CD4-positive, alpha-beta T cell treated with Interferon gamma for 1 hour (primary cell): Measurements from ENCODE around the gene GTPBP3.

Experiments
- DNase-seq: peaks from one replicate; pipeline ENCODE4 v3.0.0-alpha.2; 2020

GTPBP3 gene

GRCh38 chr19:17327654-17328516 is 9.5 kb upstream of the GTPBP3 start:
- peak; percentile 60 for DNase-seq

DNA sequence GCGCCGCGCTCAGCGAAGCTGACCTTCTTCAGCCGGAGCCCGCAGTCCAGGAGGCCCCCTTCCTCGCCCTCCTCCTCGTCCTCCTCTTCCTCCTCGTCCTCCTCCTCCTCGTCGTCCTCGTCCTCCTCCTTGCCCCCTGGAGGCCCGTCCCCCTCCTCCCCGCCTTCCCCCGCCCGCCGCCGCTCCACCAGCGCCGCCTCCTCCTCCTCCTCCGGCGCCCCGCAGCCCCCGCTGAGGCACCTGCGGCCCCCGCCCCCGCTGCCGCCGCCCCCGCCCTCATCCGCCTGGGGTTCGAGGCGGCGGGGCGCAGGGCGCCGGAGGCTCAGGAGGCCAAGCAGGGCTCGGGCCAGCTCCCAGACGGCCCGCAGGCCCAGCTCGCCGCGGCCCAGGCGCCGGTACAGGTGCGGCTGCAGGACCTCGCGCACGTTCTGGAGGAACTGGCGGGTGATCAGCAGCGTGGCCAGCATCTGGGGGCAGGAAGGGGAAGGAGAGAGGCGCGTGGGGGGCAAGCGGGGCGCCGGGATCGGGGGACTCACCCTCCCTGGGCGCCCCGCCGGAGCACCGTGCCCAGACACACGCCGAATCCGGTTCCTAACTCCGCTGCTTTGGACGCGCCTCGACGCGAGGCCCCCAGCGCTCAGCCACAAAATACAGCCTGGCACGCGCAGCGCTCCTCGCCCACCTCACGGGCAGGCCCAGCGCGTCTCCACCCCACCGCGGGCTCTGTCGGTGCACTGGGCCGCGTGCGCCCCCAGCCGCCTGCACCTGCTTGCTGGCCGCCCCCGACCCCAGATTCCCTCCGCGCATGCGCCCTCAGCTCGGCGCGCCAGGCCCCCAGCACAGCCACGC is 8.6 kb upstream of the GTPBP3 start:
- no peak for DNase-seq

DNA sequence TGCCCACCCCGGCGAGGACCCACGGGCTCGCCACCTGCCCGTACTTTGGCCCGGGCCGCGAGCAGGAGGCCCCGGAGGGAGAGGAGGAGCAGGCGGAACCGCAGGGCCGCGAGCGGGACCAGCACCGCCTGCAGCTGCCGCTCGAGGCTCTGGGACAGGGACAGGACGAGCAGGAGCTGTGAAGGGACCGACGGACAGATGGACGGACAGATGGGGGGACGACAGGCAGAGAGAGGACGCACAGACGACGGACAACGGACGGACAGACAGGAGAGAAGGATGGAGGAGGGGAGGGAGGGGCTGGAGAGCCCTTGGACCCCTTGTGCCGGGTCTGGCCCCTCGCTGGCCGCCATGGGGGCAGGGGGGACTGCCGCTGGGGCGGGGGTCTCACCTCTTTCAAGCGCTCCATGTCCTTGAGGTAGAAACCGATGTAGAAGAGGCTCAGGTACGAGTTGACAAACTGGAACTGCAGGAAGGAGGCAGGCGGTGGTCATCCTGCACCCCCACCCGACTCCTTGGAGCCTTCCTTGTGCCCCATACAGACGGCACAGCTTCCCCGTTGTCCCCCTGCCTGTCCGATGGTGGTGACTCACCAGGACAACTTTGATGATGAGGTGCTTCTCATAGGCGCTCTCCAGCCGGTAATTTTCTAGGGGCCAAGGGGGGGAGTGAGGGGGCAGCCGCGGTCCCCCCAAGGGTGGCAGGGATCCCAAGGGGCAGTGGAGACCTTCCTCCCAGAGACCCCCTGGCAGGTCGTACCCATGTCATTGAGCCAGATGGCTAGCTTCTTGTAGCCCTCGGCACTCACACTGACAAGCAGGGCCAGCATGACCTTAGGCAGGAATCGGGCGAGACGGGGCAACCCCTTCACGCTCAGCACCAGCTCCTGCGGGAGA is 7.7 kb upstream of the GTPBP3 start:
- no peak for DNase-seq

DNA sequence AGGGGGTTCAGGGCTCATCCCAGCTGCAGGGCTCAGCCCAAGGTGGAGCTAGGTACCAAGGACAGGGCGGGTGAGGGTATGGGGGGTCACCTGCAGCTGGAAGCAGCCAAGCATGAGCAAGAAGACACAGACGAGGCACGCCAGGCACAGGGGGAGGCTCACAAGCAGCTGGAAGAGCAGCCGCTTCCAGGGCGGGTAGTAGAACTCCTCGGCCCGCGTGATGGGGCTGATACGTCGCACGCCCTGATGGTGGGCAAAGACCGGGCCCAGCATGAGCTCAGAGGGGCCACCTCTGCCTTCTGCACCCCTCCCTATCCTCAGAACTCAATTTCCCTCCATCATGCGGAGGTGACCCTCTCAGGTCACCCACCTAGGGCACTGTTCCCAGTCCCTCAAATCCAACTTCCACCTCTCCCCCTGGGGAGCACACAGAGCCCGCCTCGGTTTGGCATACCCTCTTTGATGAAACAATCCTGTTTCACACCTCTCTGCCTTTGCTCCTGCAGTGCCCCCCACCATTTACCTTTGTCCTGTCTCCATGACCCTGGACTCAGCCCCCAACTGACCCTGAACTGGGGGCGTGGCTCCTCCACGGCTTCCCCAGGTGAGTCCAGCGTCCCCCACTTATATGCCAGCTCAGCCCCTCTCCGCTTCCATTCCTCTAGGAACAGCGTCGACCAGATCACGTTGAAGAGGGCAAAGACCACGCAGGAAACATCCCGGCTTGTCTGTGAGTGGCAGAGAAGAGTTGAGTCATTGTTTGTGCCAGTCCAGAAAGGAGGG is 6.9 kb upstream of the GTPBP3 start:
- DNase-seq: no peak

DNA sequence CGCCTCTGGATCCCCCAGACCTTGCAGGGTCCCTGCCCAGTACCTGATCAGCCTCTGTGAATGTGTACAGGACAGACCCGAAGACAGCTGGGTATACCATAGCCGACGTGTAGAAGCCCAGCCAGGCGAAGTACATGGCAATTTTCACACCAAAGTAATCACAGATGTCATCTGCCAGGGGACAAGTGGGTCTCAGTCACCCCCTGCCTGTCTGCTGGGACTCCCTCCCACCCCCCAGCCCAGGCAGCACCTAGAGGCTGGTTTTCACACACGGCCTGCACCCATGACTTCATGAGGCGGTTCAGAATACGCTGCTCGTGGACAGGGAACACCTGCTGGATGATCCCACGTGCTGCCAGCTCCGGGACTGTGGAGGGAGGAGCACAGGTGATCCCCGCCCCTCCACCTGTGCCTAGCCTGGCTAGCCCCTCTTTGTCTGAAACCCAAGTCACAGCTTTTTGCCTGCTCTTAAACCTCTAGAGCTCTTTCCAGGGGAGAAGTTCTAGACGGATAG is 6.3 kb upstream of the GTPBP3 start:
- DNase-seq: no peak

DNA sequence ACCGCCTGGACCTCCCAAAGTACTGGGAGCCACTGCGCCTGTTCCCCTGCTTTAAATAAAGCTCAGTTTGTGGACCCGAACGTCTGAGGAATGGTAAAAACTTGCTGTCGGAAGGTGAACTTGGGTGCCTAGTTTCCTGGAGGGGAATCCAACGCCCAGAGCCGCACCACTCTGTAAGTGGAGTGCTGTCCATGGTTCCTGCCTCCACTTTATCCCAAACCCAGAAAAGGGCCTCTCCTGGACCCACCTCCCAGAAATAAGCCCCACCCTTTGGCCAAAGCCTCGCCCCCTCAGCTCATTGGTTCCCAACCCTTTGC is 5.0 kb upstream of the GTPBP3 start:
- DNase-seq: no peak

GRCh38 chr19:17332677-17333581 is 4.4 kb upstream of the GTPBP3 start:
- DNase-seq: peak; percentile 64

GRCh38 chr19:17333611-17334413 is 3.5 kb upstream of the GTPBP3 start:
- peak; percentile 67 for DNase-seq

GRCh38 chr19:17334414-17335409 is 2.6 kb upstream of the GTPBP3 start, which contains the start of gene ANO8:
Gene ANO8, minus strand, starts transcription at chr19:17334855. Its CDS starts 185 bp downstream, at chr19:17334670.
- peak; percentile 95 for DNase-seq

DNA sequence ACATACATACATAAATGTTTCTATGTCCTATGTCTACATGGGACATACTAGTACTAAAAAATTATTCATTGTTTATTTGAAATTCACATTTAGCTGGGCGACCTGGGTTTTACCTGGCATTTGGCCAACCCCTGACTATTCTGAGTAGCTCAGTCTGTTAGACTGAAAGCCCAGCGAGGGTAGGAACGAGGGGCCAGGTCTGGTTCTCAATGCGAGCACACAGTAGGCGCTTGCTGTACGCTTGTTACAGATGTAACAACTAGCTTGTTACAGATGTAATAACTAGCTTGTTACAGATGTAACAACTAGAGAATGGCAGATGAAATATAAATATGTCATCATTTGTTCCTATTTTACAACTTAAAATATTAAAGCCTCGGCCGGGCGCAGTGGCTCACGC is 1.8 kb upstream of the GTPBP3 start:
- DNase-seq: no peak

DNA sequence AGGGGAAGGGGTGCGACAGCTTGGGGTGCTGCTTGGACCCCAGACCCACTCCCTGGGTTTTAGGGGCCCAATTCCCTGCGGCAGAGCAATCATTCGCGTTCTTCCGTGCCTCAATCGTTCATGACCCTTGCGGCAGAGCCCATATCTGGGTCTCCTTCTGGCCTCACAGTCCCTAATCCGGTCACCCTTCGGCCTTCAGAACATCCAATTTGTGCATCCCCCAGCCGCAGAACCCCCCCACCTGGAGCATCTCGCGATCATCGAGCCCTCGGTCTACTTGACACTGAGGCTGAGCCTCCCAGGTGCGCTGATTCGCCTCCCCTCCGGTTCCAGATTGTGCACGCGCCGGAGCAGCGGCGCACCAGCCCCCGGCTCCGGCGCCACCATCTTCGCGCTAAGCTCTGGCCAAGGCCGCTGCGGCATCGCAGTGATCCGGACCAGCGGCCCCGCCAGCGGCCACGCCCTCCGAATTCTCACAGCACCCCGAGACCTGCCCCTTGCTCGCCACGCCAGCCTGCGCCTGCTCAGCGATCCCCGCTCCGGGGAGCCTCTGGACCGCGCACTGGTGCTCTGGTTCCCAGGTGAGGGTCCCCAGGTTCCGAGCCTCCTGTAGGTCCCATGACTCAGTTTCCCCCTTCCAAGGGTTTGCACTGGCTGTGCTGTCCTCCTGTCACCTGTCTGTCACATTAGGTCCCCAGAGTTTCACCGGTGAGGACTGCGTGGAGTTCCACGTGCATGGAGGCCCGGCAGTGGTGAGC is 501 bp downstream of the GTPBP3 start:
- DNase-seq: no peak

- DNase-seq: no peak
These were observed 1.2 kb downstream of the GTPBP3 start for GRCh38 chr19:17338433-17339078.

GRCh38 chr19:17339088-17339741 is 1.9 kb downstream of the GTPBP3 start:
- DNase-seq: no peak

DNA sequence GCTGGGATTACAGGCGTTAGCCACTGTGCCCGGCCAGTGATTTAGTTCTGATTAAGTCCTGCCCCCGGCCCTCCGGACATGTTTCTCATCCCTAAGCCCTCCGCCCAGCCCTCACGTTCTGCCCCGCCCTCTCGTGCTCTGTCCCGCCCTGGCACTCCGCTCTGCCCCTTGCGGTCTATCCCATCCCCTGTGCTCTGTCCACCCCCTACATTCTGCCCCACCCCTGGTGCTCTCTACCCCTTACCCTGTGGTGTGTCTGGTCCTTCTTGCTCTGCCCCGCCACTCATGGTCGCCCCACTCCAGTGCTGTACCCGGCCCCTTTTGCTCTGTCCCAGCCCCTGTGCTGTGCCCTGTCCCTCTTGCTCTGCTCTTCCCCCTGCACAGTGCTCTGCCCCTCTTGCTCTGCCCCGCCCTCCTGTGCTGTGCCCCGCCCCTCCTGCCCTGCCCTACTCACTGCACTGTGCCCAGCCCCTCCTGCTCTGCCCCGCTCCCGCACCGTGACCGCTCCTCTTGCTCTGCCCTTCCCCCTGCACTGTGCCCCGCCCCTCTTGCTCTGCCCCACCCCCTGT is 3.0 kb downstream of the GTPBP3 start:
- DNase-seq: no peak

DNA sequence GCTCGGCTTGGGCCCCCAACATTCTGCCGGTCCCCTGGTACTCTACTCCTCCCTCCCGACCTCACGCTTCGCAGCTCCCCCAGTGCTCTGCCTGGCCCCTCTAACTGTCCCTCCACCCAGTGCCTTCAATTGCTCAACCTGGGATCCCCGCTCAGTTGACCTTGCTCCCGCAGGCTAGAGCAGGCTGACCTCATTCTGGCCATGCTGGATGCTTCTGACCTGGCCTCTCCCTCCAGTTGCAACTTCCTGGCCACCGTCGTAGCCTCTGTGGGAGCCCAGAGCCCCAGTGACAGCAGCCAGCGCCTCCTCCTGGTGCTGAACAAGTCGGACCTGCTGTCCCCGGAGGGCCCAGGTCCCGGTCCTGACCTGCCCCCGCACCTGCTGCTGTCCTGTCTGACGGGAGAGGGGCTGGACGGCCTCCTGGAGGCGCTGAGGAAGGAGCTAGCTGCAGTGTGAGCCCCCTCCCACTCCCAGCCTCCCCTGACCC is 3.6 kb downstream of the GTPBP3 start:
- DNase-seq: no peak

- DNase-seq: no peak
These were observed 4.0 kb downstream of the GTPBP3 start for GRCh38 chr19:17341386-17341785.
